MCF 10A (cell line): Measurements from ENCODE around the gene HDAC1. TPM values are rescaled to one million over a fixed set of nuclear protein-coding genes. Genes with fewer than 3 reads are reported as not detected.

Experiments used
- BruUV-seq: library from RNA; stranded (reverse); fragments of 400-500 nt; replicated peaks from 2 replicates; lab custom pipeline; 2021; lab: Mats Ljungman, UMichigan
- CTCF ChIA-PET: fragments of 300-600 bp; sonication (Branson Sonifier 250); formaldehyde crosslinking; extraction: SDS; loops from one replicate; lab custom pipeline; 2021; ENCODE audit warnings: antibody characterized with exemption, inconsistent platforms; lab: Yijun Ruan, JAX
- POLR2A ChIA-PET: fragments of 300-600, 350-650 bp; sonication (Branson Sonifier 250); formaldehyde crosslinking; extraction: SDS; loops from one replicate; lab custom pipeline; 2020; ENCODE audit warnings: antibody characterized with exemption, inconsistent platforms; lab: Yijun Ruan, JAX
- DNase-seq: peaks from one replicate; pipeline ENCODE4 v3.0.0-alpha.2; 2018; ENCODE audit not compliant: unreplicated experiment
- H3K27ac Mint-ChIP-seq: one replicate; pipeline ENCODE4 v1.8.0; 2022; ENCODE audit warnings: mild to moderate bottlenecking, low read depth, mixed read lengths; ENCODE audit not compliant: unreplicated experiment
- H3K27me3 Mint-ChIP-seq: one replicate; pipeline ENCODE4 v1.8.0; 2022; ENCODE audit warnings: mixed read lengths; ENCODE audit not compliant: insufficient read depth, unreplicated experiment
- H3K36me3 Mint-ChIP-seq: one replicate; pipeline ENCODE4 v1.8.0; 2022; ENCODE audit warnings: mild to moderate bottlenecking, moderate library complexity, mixed read lengths; ENCODE audit not compliant: insufficient read depth, unreplicated experiment
- H3K4me1 Mint-ChIP-seq: one replicate; pipeline ENCODE4 v1.8.0; 2022; ENCODE audit warnings: mixed read lengths; ENCODE audit not compliant: insufficient read depth, unreplicated experiment
- H3K4me3 Mint-ChIP-seq: one replicate; pipeline ENCODE4 v1.8.0; 2022; ENCODE audit warnings: mild to moderate bottlenecking, moderate library complexity, mixed read lengths; ENCODE audit not compliant: unreplicated experiment
- H3K9me3 Mint-ChIP-seq: one replicate; pipeline ENCODE4 v1.8.0; 2022; ENCODE audit warnings: mixed read lengths; ENCODE audit not compliant: unreplicated experiment
- CTCF ChIP-seq: fragments of 200-600 bp; IDR thresholded peaks from one replicate; pipeline ENCODE4 v1.8.0; 2022; ENCODE audit warnings: antibody characterized with exemption, mild to moderate bottlenecking; ENCODE audit not compliant: unreplicated experiment
- intact Hi-C: fragments of 100-400 bp; cut with micrococcal nuclease; formaldehyde crosslinking; loops from 2 replicates; pipeline ENCODE4 v1.14.1; 2022
- total RNA-seq: library from RNA; stranded (reverse); gene quantifications from 2 replicates; pipeline ENCODE4 v1.2.3, GENCODE V29; 2022

The HDAC1 gene
- total RNA-seq, 1 experiment from 2014 or later = 39.7 TPM

GRCh38 chr1:32250893-32251716 lies 40.8 kb upstream of the HDAC1 start, which contains the start of gene LCK:
Gene LCK, plus strand, starts transcription at chr1:32251265. Its CDS starts 23,065 bp downstream, at chr1:32274330.
- H3K27ac Mint-ChIP-seq = no peak within 1 kb of the TSS

GRCh38 chr1:32255072-32256071 lies 36.5 kb upstream of the HDAC1 start:
- H3K36me3 Mint-ChIP-seq = no peaks in the 10 kb centered on the region
- no peaks in the 10 kb centered on the region for H3K9me3 Mint-ChIP-seq
- intact Hi-C loops = no loop called here
- H3K4me3 Mint-ChIP-seq = no peak overlapping the region
- no peak overlapping the region for H3K27ac Mint-ChIP-seq
- ChIA-PET CTCF (interaction anchor here (0.6 to 1.0 kb wide), 3 partner anchors 17 to 48 kb away, joined by 3 to 4 read pairs (median 3); partner anchors contain the start of gene HDAC1), POLR2A (interaction anchor here (0.7 kb wide), 1 partner anchor 76 kb away, joined by 4 read pairs; no protein-coding TSS in a partner anchor)
- BruUV-seq = no TSS peak
- no peak for TF ChIP-seq CTCF
- H3K4me1 Mint-ChIP-seq = no peaks in the 10 kb centered on the region
- DNase-seq = no peak
- no peaks in the 10 kb centered on the region for H3K27me3 Mint-ChIP-seq

More at GRCh38 chr1:32250893-32251716, 40.8 kb upstream of the HDAC1 start, which contains the start of gene LCK:
- H3K36me3 Mint-ChIP-seq = no peaks in the 10 kb centered on the region
- no peaks in the 10 kb centered on the region for H3K27me3 Mint-ChIP-seq
- intact Hi-C loops = no loop called here
- no peak for TF ChIP-seq CTCF
- ChIA-PET POLR2A (no interaction called here), CTCF (interaction anchor here (0.8 kb wide), 2 partner anchors 10 to 11 kb away, joined by 3 to 4 read pairs; no protein-coding TSS in a partner anchor)
- H3K4me3 Mint-ChIP-seq = no peak within 1 kb of the TSS
- no TSS peak for BruUV-seq
- no peak for DNase-seq
- peaks cover 7% of the 10 kb centered on the region for H3K4me1 Mint-ChIP-seq
- H3K9me3 Mint-ChIP-seq = no peaks in the 10 kb centered on the region

GRCh38 chr1:32256473-32257226 lies 35.2 kb upstream of the HDAC1 start:
- no peaks in the 10 kb centered on the region for H3K9me3 Mint-ChIP-seq
- H3K36me3 Mint-ChIP-seq = no peaks in the 10 kb centered on the region
- H3K4me3 Mint-ChIP-seq = no peak overlapping the region
- no peak for TF ChIP-seq CTCF
- no peak for DNase-seq
- H3K27me3 Mint-ChIP-seq = no peaks in the 10 kb centered on the region
- POLR2A ChIA-PET = no interaction called here
- no peaks in the 10 kb centered on the region for H3K4me1 Mint-ChIP-seq
- CTCF ChIA-PET = no interaction called here
- no TSS peak for BruUV-seq
- H3K27ac Mint-ChIP-seq = no peak overlapping the region
- intact Hi-C loops = no loop called here
